Right hindlimb (tissue), 1 donor: ENCODE measurements around the gene PRSS58.

ENCODE experiments used
- DNase-seq: peaks from one replicate; pipeline ENCODE4 v3.0.0-alpha.2; 2018

Gene PRSS58

GRCh38 chr7:142257958-142258357 lies at the start of gene PRSS58:
Gene PRSS58 (minus strand): TSS chr7:142258058. CDS start chr7:142257707, 351 bp downstream.
- DNase-seq: no peak

DNA sequence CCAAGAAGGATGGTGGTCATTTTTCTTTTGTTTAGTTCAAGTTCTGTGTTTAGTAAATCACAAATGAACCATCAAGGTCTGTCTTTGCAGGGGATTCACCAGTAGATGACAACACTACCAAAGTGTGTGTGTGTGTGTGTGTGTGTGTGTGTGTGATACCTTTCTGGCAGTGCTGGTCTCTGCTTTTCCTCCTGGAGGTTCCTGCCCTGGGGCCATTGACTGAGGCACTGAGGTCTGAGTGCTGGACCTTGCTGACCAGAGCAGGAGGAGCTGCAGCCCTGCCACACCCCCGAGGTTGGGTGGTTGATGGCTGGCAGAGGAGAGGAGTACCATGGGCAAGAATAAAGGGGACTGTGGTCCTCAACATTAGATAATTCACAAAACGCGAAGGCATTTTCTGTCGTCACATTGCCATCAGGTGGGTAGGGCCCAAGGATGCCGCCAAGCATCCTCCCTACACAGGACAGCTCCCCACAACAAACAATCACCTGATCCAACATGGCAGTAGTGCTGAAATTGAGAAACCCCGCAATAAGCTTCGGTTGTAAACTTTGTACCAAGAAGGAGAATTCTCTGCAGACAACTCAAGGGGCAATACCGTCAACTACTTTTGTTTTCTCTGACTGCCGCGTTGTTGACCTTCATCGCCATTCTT lies 49.5 kb upstream of the PRSS58 start:
- DNase-seq: no peak

DNA sequence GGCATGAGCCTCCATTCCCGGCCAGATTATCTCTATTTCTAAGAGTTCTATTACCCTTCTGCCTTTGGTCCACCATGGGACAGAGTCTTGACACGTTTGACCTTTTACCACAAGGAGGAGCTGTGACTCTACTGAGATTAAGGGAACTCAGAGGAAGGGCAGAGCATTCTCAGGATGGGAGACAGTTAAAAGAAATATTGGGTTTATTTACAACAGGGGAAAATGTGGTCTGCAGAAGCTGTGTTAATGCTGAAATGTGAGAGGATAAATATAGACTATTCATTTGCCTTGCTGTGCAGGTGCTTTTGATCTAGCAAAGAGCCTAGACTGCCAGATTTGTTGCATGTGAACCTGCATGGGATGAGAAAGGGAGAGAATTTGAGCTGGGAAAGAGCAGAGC lies 45.8 kb upstream of the PRSS58 start:
- no peak for DNase-seq

GRCh38 chr7:142301923-142302550 lies 44.2 kb upstream of the PRSS58 start:
- DNase-seq: no peak

- DNase-seq: no peak
Measured at GRCh38 chr7:142301299-142301698, 43.4 kb upstream of the PRSS58 start.

- no peak for DNase-seq
Measured at GRCh38 chr7:142300689-142301088, 42.8 kb upstream of the PRSS58 start.

DNA sequence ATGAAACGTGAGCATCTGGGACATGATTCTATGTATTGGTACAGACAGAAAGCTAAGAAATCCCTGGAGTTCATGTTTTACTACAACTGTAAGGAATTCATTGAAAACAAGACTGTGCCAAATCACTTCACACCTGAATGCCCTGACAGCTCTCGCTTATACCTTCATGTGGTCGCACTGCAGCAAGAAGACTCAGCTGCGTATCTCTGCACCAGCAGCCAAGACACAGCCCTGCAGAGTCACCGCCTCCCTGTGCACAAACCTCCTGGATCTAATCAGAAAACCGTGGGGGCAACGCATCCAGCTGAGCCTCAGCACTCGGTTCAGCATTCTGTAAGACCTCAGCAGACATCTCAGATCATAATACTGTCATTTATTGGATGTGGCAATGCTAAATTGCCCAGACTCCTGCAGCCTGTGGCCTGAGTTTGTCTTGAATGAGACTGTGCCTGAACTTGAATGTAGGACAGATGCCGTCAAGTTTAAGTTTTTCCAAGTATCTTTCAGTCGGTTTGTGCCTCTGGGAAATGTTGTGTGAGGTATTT lies 41.5 kb upstream of the PRSS58 start:
- DNase-seq: no peak

DNA sequence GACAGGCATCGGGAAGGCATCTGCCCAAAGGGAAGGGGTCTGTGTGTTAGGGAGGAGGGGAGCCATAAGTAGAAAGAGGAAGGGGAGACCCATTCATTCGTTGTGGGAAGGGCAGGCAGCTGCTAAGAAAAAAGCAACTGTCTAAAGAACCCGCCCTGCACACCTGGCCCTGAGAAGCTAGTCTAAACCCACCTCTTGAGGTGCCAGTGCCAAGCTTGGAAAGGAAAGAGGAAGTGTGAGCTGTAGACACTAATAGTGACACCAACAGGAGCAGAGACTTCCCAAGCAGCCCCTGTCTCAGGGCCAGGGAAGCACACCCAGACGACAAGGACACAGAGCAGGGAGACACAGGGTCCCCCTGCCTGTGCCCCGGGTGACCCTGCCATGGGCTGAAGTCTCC lies 40.8 kb upstream of the PRSS58 start:
- no peak for DNase-seq

- no peak for DNase-seq
Measured at GRCh38 chr7:142298009-142298408, 40.2 kb upstream of the PRSS58 start.

DNA sequence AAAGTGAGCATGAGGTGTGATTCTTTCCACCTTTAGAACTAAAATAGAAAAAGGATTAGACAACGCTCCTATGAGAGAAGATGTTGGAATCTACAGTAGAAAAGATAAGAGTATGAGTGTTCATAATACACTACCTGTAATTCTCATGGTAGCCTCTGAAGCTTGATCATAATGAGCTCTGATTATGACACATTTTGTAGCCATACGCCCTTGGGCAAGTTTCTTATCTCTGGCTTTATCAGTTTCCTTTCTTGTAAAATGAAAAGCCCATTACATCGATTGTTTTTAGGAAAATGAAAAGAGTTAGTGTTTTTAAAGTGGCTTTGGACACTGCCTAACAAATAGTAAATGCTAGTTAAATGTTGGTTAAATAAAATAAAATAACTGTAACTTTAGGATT lies 22.4 kb upstream of the PRSS58 start:
- no peak for DNase-seq

- DNase-seq: no peak
Measured at GRCh38 chr7:142279601-142280000, 21.7 kb upstream of the PRSS58 start.

GRCh38 chr7:142275028-142275427 lies 17.2 kb upstream of the PRSS58 start:
- no peak for DNase-seq

- DNase-seq: no peak
Measured at GRCh38 chr7:142272841-142273240, 15.0 kb upstream of the PRSS58 start.

DNA sequence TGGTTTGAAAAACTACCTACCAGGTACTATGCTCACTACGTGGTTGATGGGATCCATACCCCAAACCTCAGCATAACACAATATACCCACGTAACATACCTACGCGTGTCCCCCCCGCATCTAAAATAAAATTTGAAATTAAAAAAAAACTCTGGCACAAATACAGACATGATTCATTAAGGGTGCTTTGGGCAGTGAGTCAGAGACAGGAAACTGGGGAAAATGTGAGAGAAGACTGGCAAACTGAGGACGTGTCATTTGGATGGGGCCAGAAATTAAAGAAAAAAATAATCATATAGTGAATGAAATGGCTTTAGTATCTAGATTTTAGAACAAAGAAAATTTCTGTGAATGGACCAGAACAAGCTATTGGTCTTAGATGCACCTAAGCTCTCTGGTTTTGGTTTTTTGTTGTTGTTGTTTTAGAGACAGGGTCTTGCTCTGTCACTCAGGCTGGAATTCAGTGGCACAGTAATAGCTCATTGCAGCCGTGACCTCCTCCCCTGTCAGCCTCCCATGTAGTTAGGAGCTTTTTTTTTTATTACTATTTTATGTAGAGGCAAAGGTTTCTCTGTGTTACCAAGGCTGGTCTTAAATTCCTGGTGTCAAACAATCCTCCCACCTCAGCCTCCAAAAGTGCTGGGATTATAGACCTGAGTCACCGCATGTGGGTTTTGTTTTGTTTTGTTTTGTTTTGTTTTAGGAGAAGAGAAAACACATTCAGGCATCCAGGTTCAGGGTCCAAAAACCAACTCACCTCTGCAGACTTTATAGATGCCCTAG lies 5.9 kb upstream of the PRSS58 start:
- no peak for DNase-seq

- DNase-seq: no peak
Measured at GRCh38 chr7:142250705-142251104, 7.2 kb downstream of the PRSS58 start.

DNA sequence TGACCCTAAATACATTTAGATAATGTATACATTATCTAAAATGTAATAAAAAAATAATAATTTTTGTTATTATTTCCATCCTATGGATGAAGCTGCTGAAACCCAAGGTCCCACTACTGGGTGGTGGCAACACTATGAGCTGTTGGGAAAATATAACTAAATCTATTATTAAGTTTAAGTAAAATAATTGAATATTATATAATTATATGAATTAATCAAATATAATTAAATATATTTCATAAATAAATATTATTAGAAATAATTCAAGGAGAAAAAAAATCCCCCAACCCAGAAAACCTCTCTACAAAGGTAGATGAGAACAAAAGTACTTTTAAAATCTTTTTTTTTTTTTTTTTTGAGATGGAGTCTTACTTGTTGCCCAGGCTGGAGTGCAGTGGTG lies 7.9 kb downstream of the PRSS58 start:
- no peak for DNase-seq

DNA sequence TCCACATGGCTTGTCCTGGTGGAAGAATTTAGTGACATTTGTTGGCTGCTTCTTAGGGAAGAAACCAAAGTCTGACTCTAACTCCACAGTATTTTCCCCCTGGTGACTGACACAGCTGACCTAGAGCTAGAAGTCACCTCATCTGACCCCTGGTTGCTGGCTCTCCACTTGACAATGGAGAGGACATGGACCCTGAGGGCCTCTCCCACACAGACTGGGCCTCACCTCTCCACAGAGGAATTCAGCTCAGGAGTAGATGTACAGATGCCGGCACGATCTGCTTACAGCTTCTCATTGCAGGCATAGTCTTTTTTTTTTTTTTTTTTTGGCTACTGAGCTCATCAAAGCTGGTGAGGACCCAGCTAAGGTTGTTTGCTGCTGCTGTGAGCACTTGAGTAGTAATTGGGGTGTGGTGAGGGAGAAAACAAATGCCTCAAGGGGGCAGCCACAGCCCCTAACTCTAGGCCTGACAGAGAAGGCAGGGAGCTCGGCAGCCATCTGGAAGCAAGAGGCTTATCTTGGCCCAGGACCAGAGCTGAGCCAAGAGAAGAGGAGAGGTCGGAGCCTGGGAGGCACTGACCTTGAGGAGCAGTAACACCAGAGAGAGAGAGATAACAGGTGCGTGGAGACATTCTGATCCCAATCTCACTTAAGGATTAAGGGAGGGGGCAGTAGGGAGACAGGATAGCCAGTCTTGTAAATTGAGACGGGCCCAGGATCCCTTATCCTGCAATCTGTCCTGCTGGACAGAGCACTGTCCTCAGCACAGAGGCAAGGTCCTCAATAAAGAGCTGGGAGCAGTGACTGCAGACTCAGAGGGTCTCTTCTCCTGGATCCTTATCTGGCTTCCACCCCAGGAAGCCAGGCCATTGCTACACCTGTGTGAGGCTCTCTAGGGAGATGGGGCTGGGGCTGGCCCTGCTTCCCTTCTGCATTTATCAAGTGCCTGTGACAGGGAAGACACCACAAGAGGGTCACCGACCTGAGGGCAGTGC lies 9.4 kb downstream of the PRSS58 start:
- no peak for DNase-seq

DNA sequence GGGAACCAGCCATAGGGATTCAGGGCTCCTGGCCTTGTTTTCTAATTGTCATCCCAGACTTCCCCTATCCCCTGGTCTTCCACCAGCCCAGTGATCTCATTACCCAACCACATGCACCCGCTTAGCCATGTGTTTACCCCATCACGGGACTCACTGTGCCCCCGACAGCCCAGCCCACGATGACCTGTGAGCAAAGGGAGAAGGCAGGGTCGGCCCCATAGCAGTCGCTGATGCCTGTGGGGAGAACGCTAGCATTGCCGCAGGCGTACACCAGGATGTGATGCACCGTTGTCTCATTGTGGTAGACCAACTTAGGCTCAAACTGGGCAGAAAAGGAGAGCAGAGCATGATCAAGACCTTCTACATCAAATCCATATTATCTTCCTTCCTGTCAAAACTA lies 14.0 kb downstream of the PRSS58 start:
- no peak for DNase-seq

DNA sequence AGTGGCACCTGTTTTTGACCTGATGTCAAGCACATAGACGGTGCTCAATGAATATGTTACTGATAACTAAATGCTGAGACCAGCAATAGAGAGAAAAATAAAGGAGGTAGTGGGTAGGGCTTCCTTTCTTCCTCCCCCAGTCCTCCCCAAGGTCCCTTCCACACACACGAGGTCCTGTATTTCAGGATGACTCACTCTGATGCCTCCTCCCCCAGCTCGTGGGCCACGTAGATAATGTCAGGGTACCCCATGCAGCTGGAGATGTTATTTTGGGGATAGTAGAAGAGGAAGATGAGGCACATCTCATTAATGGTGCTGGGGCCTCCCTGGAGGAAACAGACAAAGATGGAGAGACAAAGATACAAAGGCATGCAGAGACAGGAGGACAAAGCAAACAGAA lies 17.3 kb downstream of the PRSS58 start:
- no peak for DNase-seq

- DNase-seq: no peak
Measured at GRCh38 chr7:142231716-142232115, 26.1 kb downstream of the PRSS58 start.

GRCh38 chr7:142228537-142229104 lies 29.2 kb downstream of the PRSS58 start:
- no peak for DNase-seq
